HCT116 (cell line): ENCODE results near the gene NEO1. TPM values are rescaled to one million over a fixed set of nuclear protein-coding genes. Genes with fewer than 3 reads are reported as not detected.

Experiments used
- ATAC-seq: fragments of 200-7000 bp; cut with Tn5 transposase; 2 replicates; pipeline ENCODE4 v1.9.1; 2020; ENCODE audit warnings: mild to moderate bottlenecking, moderate library complexity
- BruUV-seq: library from RNA; stranded (reverse); fragments of 400-500 nt; replicated peaks from 2 replicates; lab custom pipeline; 2021; lab: Mats Ljungman, UMichigan
- CTCF ChIA-PET: fragments of 300-600 bp; sonication (Branson Sonifier 250); formaldehyde crosslinking; loops from one replicate; lab custom pipeline; 2021; ENCODE audit warnings: antibody characterized with exemption; lab: Charles Lee
- POLR2A ChIA-PET: fragments of 300-600, 350-600 bp; sonication (Branson Sonifier 250); formaldehyde crosslinking; loops from one replicate; lab custom pipeline; 2021; ENCODE audit warnings: antibody characterized with exemption; lab: Charles Lee
- RAD21 ChIA-PET, 2 experiments: fragments of 300-600 bp; sonication (Branson Sonifier 250); formaldehyde crosslinking; loops; one replicate each; lab custom pipeline; 2023; ENCODE audit warnings: low total read pairs in 2 of 2; ENCODE audit not compliant: uncharacterized antibody in 2 of 2, unreplicated experiment in 2 of 2, low non-redundant PET in 1 of 2; lab: Charles Lee
- DNase-seq: peaks from one replicate; pipeline ENCODE4 v3.0.0-alpha.2; 2010; ENCODE audit warnings: low read depth, low spot score
- H2AFZ ChIP-seq: fragments of 200-600 bp; shearing (Covaris generic), sonication (generic); 2 replicates; pipeline ENCODE4 v1.6.1; 2017; ENCODE audit warnings: low read depth, mixed run types, mixed read lengths, antibody characterized with exemption, low read length; ENCODE audit not compliant: poor library complexity, severe bottlenecking
- H3K27ac ChIP-seq: 2 replicates; pipeline ENCODE4 v1.5.1; 2012; ENCODE audit warnings: low read depth, low read length
- H3K27me3 ChIP-seq: fragments of 200-600 bp; sonication (generic); 2 replicates; pipeline ENCODE4 v1.6.1; 2016; ENCODE audit warnings: mixed run types, low read length, mixed read lengths; ENCODE audit not compliant: insufficient read depth
- H3K36me3 ChIP-seq, 2 experiments: fragments of 200-500 bp in 1 of 2; fragments of 200-600 bp in 1 of 2; sonication (Bioruptor generic) in 1 of 2; sonication (generic) in 1 of 2; 2 replicates each; pipeline versions ENCODE4 v1.5.1 to v1.6.1; 2014 to 2016; ENCODE audit warnings: low read length in 2 of 2, inconsistent platforms in 1 of 2, mixed read lengths in 1 of 2, mixed run types in 1 of 2; ENCODE audit not compliant: insufficient read depth in 2 of 2, control insufficient read depth in 1 of 2
- H3K4me1 ChIP-seq, 2 experiments: fragments of 200-600 bp in 1 of 2; sonication (generic) in 1 of 2; 2 replicates each; pipeline versions ENCODE4 v1.5.1 to v1.6.1; 2012 to 2017; ENCODE audit warnings: low read length in 2 of 2, inconsistent platforms in 1 of 2, mild to moderate bottlenecking in 1 of 2, mixed read lengths in 1 of 2, mixed run types in 1 of 2, moderate library complexity in 1 of 2; ENCODE audit not compliant: insufficient read depth in 2 of 2, control insufficient read depth in 1 of 2
- H3K4me2 ChIP-seq: fragments of 200-600 bp; sonication (generic); 2 replicates; pipeline ENCODE4 v1.6.1; 2017; ENCODE audit warnings: mixed run types, low read length, mixed read lengths
- H3K4me3 ChIP-seq, 2 experiments: fragments of 200-600 bp in 1 of 2; sonication (generic) in 1 of 2; replicated peaks in 1 of 2; 2 replicates each; pipeline ENCODE4 v1.5.1; 2011 to 2016; ENCODE audit warnings: low read length in 2 of 2, control low read depth in 1 of 2, low read depth in 1 of 2, mild to moderate bottlenecking in 1 of 2, mixed read lengths in 1 of 2, mixed run types in 1 of 2
- H3K79me2 ChIP-seq: fragments of 200-600 bp; sonication (generic); 2 replicates; pipeline ENCODE4 v1.6.1; 2017; ENCODE audit warnings: mild to moderate bottlenecking, mixed run types, low read length, moderate library complexity, mixed read lengths; ENCODE audit not compliant: insufficient read depth
- H3K9ac ChIP-seq: fragments of 200-600 bp; sonication (generic); 2 replicates; pipeline ENCODE4 v1.6.1; 2016; ENCODE audit warnings: low read length, mixed read lengths
- H3K9me2 ChIP-seq: fragments of 200-600 bp; sonication (generic), shearing (Covaris generic); 2 replicates; pipeline ENCODE4 v1.6.1; 2017; ENCODE audit warnings: mixed run types, mild to moderate bottlenecking, moderate library complexity; ENCODE audit not compliant: insufficient read depth
- H3K9me3 ChIP-seq, 2 experiments: fragments of 200-500 bp in 1 of 2; fragments of 200-600 bp in 1 of 2; sonication (Bioruptor generic) in 1 of 2; sonication (generic) in 1 of 2; 2 replicates each; pipeline ENCODE4 v1.6.1; 2014 to 2017; ENCODE audit warnings: low read length in 2 of 2, mixed read lengths in 2 of 2, inconsistent platforms in 1 of 2, low read depth in 1 of 2, mild to moderate bottlenecking in 1 of 2, mixed run types in 1 of 2, moderate library complexity in 1 of 2; ENCODE audit not compliant: control insufficient read depth in 1 of 2, insufficient read depth in 1 of 2
- H4K20me1 ChIP-seq: fragments of 200-600 bp; sonication (generic), shearing (Covaris generic); 2 replicates; pipeline ENCODE4 v1.6.1; 2017; ENCODE audit warnings: mixed run types, mild to moderate bottlenecking, moderate library complexity; ENCODE audit not compliant: insufficient read depth
- CBX3 ChIP-seq: IDR thresholded peaks from 2 replicates; pipeline ENCODE4 v1.6.1; 2012; ENCODE audit warnings: low read depth
- CEBPB ChIP-seq: IDR thresholded peaks from 2 replicates; pipeline ENCODE4 v1.6.1; 2012; ENCODE audit warnings: low read depth
- EZH2phosphoT487 ChIP-seq: fragments of 200-600 bp; IDR thresholded peaks from 2 replicates; pipeline ENCODE4 v1.6.1; 2018; ENCODE audit warnings: antibody characterized with exemption, borderline replicate concordance
- FOSL1 ChIP-seq: IDR thresholded peaks from 2 replicates; pipeline ENCODE4 v1.6.1; 2012; ENCODE audit warnings: low read depth
- RAD21 ChIP-seq: IDR thresholded peaks from 2 replicates; pipeline ENCODE4 v1.6.1; 2012; ENCODE audit warnings: low read depth, mild to moderate bottlenecking
- SIN3A ChIP-seq: IDR thresholded peaks from 2 replicates; pipeline ENCODE4 v1.6.1; 2012; ENCODE audit warnings: low read depth
- SRF ChIP-seq: IDR thresholded peaks from 2 replicates; pipeline ENCODE4 v1.6.1; 2012; ENCODE audit warnings: low read depth
- TCF7L2 ChIP-seq: IDR thresholded peaks from 2 replicates; pipeline ENCODE4 v1.7.0; 2011; ENCODE audit warnings: borderline replicate concordance, inconsistent platforms; ENCODE audit not compliant: insufficient read depth, insufficient read length; ENCODE audit errors: extremely low read depth
- ZNF274 ChIP-seq: fragments of 200-500 bp; sonication (Bioruptor generic); IDR thresholded peaks from 2 replicates; pipeline ENCODE4 v1.6.1; 2014; ENCODE audit warnings: mild to moderate bottlenecking, low read depth, low read length, inconsistent platforms
- intact Hi-C: fragments of 100-400 bp; cut with micrococcal nuclease; formaldehyde crosslinking; loops from 2 replicates; pipeline ENCODE4 v1.10.0; 2022
- total RNA-seq: library from RNA; stranded (reverse); gene quantifications from one replicate; pipeline ENCODE4 v1.2.1, GENCODE V29; 2021; ENCODE audit not compliant: unreplicated experiment
- TF ChIP-seq, protein P1 (sequence below): IDR thresholded peaks from 2 replicates; pipeline ENCODE4 v1.6.1; 2012
- TF ChIP-seq, protein P2 (sequence below): IDR thresholded peaks from 2 replicates; pipeline ENCODE4 v1.6.1; 2011; ENCODE audit warnings: mild to moderate bottlenecking, low read length, moderate library complexity; ENCODE audit not compliant: insufficient replicate concordance; ENCODE audit errors: extremely low read depth
- TF ChIP-seq, protein P3 (sequence below): IDR thresholded peaks from 2 replicates; pipeline ENCODE4 v1.6.1; 2012
- TF ChIP-seq, protein P4 (sequence below): IDR thresholded peaks from 2 replicates; pipeline ENCODE4 v1.6.1; 2012; ENCODE audit warnings: low read depth

Gene NEO1
- total RNA-seq, 1 experiment from 2014 or later, result 30.0 TPM

DNA sequence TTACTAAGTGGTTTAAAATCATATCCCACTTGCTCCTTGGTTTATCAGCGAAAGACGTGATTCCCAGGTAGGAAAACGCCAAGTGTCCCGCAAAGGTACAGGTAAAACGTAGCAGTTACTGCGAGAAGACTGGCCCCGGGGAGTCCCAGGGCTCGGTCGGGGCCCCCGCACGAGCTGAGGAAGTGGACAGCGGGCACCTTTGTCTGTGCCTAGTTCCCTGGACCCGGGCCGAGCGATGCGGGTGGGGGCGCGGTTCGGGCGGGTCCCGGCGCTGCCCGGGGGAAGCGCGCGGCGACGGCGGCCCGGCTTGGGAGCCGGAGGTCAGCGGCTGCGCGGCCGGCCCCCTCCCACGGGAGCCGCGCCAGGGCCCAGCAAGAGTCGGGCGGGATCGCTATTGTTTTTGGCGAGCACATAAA is 864 bp upstream of the NEO1 start:
- H4K20me1 ChIP-seq, result no peaks in the 10 kb centered on the region
- H3K36me3 ChIP-seq, result no peaks in the 10 kb centered on the region
- H3K27ac ChIP-seq, result peak overlapping the region; percentile 70
- no peak for DNase-seq
- no peaks in the 10 kb centered on the region for H3K79me2 ChIP-seq
- RAD21 ChIA-PET, result interaction anchor here in 1 of 2 experiments (0.6 kb wide), 1 partner anchor 699 kb away, joined by 3 read pairs; no protein-coding TSS in a partner anchor
- H3K4me3 ChIP-seq, result peak overlapping the region; percentile 65 to 71
- TF ChIP-seq TCF7L2 (no peak), SRF (no peak), EZH2phosphoT487 (no peak), RAD21 (no peak), FOSL1 (no peak), SIN3A (no peak), CEBPB (no peak), CBX3 (no peak), ZNF274 (no peak)
- TF ChIP-seq, protein P1, sequence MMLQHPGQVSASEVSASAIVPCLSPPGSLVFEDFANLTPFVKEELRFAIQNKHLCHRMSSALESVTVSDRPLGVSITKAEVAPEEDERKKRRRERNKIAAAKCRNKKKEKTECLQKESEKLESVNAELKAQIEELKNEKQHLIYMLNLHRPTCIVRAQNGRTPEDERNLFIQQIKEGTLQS, result no peak
- TF ChIP-seq, protein P2, sequence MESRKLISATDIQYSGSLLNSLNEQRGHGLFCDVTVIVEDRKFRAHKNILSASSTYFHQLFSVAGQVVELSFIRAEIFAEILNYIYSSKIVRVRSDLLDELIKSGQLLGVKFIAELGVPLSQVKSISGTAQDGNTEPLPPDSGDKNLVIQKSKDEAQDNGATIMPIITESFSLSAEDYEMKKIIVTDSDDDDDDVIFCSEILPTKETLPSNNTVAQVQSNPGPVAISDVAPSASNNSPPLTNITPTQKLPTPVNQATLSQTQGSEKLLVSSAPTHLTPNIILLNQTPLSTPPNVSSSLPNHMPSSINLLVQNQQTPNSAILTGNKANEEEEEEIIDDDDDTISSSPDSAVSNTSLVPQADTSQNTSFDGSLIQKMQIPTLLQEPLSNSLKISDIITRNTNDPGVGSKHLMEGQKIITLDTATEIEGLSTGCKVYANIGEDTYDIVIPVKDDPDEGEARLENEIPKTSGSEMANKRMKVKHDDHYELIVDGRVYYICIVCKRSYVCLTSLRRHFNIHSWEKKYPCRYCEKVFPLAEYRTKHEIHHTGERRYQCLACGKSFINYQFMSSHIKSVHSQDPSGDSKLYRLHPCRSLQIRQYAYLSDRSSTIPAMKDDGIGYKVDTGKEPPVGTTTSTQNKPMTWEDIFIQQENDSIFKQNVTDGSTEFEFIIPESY, result no peak
- TF ChIP-seq, protein P3, sequence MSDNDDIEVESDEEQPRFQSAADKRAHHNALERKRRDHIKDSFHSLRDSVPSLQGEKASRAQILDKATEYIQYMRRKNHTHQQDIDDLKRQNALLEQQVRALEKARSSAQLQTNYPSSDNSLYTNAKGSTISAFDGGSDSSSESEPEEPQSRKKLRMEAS, result no peak
- TF ChIP-seq, protein P4, sequence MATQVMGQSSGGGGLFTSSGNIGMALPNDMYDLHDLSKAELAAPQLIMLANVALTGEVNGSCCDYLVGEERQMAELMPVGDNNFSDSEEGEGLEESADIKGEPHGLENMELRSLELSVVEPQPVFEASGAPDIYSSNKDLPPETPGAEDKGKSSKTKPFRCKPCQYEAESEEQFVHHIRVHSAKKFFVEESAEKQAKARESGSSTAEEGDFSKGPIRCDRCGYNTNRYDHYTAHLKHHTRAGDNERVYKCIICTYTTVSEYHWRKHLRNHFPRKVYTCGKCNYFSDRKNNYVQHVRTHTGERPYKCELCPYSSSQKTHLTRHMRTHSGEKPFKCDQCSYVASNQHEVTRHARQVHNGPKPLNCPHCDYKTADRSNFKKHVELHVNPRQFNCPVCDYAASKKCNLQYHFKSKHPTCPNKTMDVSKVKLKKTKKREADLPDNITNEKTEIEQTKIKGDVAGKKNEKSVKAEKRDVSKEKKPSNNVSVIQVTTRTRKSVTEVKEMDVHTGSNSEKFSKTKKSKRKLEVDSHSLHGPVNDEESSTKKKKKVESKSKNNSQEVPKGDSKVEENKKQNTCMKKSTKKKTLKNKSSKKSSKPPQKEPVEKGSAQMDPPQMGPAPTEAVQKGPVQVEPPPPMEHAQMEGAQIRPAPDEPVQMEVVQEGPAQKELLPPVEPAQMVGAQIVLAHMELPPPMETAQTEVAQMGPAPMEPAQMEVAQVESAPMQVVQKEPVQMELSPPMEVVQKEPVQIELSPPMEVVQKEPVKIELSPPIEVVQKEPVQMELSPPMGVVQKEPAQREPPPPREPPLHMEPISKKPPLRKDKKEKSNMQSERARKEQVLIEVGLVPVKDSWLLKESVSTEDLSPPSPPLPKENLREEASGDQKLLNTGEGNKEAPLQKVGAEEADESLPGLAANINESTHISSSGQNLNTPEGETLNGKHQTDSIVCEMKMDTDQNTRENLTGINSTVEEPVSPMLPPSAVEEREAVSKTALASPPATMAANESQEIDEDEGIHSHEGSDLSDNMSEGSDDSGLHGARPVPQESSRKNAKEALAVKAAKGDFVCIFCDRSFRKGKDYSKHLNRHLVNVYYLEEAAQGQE, result no peak
- CTCF ChIA-PET, result no interaction called here
- H3K4me2 ChIP-seq, result peak overlapping the region; percentile 84
- ATAC-seq, result peak; percentile 37; the same call in 1 of the 2 replicates
- peak overlapping the region; percentile 64 for H3K9ac ChIP-seq
- H3K9me3 ChIP-seq, result no peaks in the 10 kb centered on the region
- peaks cover 5 to 13% of the 10 kb centered on the region in 2 experiments; a peak in 2 of 4 replicates for H3K4me1 ChIP-seq
- H3K27me3 ChIP-seq, result no peaks in the 10 kb centered on the region
- H2AFZ ChIP-seq, result peak overlapping the region; percentile 47
- intact Hi-C loops, result no loop called here
- no TSS peak for BruUV-seq
- POLR2A ChIA-PET, result interaction anchor here (1.0 kb wide), 1 partner anchor 14 kb away, joined by 3 read pairs; no protein-coding TSS in a partner anchor
- no peaks in the 10 kb centered on the region for H3K9me2 ChIP-seq
